IPS-20b (cell line): ENCODE results near the gene SNCAIP.

Source experiments
- H3K27ac ChIP-seq: one replicate; pipeline ENCODE4 v1.5.1; 2013; ENCODE audit warnings: low read length
- H3K27me3 ChIP-seq: 2 replicates; pipeline ENCODE4 v1.6.1; 2013; ENCODE audit warnings: mild to moderate bottlenecking, low read length, inconsistent platforms; ENCODE audit not compliant: insufficient read depth
- H3K36me3 ChIP-seq: 2 replicates; pipeline ENCODE4 v1.6.1; 2013; ENCODE audit warnings: low read depth, mild to moderate bottlenecking, inconsistent platforms, low read length, moderate library complexity; ENCODE audit not compliant: insufficient read depth
- H3K4me1 ChIP-seq: 2 replicates; pipeline ENCODE4 v1.6.1; 2013; ENCODE audit warnings: mild to moderate bottlenecking, control low read depth, inconsistent platforms, low read length, moderate library complexity; ENCODE audit not compliant: insufficient read depth
- H3K4me3 ChIP-seq: 2 replicates; pipeline ENCODE4 v1.5.1; 2013; ENCODE audit warnings: mild to moderate bottlenecking, low read length, inconsistent platforms
- H3K9ac ChIP-seq: 2 replicates; pipeline ENCODE4 v1.6.1; 2013; ENCODE audit warnings: low read depth, mild to moderate bottlenecking, inconsistent platforms, low read length, moderate library complexity
- H3K9me3 ChIP-seq: 2 replicates; pipeline ENCODE4 v1.6.1; 2013; ENCODE audit warnings: mild to moderate bottlenecking, low read depth, low read length, inconsistent platforms; ENCODE audit not compliant: insufficient read depth

The SNCAIP gene

DNA sequence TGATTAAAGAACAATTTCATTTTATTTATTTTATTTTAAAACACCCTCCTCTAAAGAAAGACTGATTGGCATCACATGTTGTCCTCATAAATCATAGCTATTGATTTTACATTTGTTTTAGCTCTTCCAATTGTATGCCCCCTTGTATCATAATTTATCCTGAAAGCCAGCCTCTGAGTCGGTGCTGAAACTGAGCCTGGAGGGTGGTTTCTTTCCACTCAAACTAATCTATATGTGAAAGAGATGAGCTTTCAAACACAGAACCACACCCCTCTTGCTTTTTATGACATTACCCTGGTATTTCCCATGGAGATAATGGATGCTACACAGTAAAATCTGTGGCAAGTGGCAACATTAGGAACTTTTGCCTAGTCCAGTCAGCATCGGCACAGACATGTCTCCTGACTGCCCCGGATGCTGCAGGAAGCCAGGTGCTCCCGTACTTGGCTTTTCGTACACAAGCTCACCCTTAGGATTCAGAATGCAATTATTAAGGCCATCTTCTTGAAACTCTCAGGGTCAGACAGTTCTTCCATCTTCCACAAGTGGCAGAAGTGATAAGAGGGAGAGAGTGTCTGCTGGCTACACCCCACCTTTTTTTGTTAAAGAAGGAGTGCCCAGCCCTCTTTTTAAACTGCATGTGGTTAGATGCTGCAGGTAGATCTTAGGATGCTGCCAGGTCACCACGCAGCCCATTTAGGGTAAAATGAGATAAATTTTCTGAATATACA, 91.1 kb downstream of the SNCAIP start:
- H3K9me3 ChIP-seq, result no peaks in the 10 kb centered on the region
- H3K27ac ChIP-seq, result no peak overlapping the region
- no peak overlapping the region for H3K9ac ChIP-seq
- no peak overlapping the region for H3K4me3 ChIP-seq
- no peaks in the 10 kb centered on the region; the same call in 1 of the 2 replicates for H3K4me1 ChIP-seq
- H3K27me3 ChIP-seq, result no peaks in the 10 kb centered on the region
- H3K36me3 ChIP-seq, result no peaks in the 10 kb centered on the region

DNA sequence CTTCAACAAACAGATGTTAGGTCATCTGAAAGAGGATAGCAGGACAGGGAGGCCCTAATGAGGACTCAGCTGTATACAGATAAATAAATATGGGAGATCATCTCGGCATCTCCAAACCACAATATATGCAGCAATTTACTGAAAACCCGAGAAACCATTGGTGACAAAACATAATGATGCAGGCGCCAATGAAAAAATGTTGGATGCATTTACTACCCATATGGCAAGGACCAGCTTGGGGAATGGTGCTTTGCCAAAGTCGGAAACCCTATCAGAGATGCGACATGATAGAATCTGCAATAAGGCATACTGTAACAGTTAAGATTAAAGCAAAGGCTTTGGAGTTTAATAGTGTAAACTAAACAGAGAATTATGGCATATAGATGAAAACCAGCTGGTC, 92.0 kb downstream of the SNCAIP start:
- Histone ChIP-seq H3K9me3 (no peaks in the 10 kb centered on the region), H3K9ac (no peak overlapping the region), H3K4me3 (no peak overlapping the region), H3K27ac (no peak overlapping the region), H3K36me3 (no peaks in the 10 kb centered on the region), H3K27me3 (no peaks in the 10 kb centered on the region), H3K4me1 (no peaks in the 10 kb centered on the region; the same call in 1 of the 2 replicates)

DNA sequence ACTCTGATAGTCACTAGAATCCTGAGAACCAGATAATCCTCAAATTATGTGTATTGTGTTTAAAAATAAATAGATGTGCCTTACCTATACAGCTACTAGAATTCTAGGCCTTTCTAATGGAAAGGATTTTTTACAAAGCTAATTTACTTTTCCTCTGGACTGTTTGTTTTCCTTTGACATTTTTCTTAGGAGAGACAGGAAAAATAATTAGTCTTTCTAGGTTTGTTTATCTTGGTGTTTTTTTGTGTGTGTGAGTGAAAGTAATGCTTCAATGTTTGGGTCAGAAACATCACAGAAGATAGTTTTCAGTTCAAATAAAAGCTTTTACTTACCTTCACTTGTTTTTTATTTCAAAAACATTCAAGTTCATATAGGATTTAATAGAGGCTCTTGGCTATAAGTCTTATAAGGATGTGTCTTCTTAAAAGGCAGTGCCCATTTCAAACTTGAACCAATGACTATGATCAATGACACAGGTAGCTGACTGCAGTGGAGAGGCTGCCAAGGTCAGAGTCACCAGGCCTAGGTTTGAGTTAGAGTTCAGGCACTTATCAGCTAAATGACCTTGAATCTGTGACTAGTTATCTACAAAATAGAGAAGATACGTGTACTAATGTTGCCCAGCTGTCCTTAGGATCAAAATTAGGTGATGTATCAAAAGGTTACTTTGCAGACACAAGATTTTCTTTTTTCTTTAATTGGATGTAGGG, 92.8 kb downstream of the SNCAIP start:
- Histone ChIP-seq H3K4me1 (no peaks in the 10 kb centered on the region; the same call in 1 of the 2 replicates), H3K36me3 (no peaks in the 10 kb centered on the region), H3K9ac (no peak overlapping the region), H3K27me3 (no peaks in the 10 kb centered on the region), H3K9me3 (no peaks in the 10 kb centered on the region), H3K27ac (no peak overlapping the region), H3K4me3 (no peak overlapping the region)

DNA sequence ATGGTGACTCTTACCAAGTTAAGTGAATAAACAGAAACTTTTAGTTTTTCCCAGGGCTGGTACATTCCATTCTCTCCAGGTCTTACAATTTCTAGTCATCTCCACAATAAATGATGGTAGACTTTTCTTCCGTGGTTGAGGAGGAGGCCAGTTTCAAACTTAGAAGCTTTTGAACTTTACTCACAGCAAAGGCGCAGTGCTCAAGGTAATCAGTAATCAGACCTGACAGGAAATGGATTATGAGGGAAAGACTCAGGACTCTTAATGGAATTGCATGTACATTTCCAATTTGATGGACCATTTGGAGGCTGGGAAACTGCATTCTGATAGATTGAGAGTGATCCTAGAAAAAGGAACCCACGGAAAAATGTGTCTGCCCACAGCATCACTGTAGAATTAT, 93.7 kb downstream of the SNCAIP start:
- Histone ChIP-seq H3K36me3 (no peaks in the 10 kb centered on the region), H3K27ac (no peak overlapping the region), H3K9ac (no peak overlapping the region), H3K4me1 (no peaks in the 10 kb centered on the region; the same call in 1 of the 2 replicates), H3K4me3 (no peak overlapping the region), H3K9me3 (no peaks in the 10 kb centered on the region), H3K27me3 (no peaks in the 10 kb centered on the region)

DNA sequence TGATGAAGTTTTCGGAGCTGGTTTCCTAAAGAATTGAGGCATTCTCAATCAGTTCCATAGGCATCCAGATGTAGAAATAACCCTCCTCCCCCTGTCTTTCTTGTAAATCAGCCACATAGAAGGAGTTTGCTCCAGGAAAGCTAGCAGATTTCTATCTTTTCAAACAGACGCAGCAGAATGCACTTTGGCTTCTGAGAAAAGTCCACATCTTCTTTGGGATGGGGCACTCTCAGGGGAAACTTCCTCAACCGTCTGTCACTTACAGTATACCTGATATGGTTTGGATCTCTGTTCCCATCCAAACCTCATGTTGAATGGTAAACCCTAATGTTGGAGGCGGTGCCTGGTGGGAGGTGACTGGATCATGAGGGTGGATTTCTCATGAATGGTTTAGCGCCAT, 94.1 kb downstream of the SNCAIP start:
- Histone ChIP-seq H3K36me3 (no peaks in the 10 kb centered on the region), H3K27me3 (no peaks in the 10 kb centered on the region), H3K27ac (no peak overlapping the region), H3K9me3 (no peaks in the 10 kb centered on the region), H3K4me1 (no peaks in the 10 kb centered on the region; the same call in 1 of the 2 replicates), H3K4me3 (no peak overlapping the region), H3K9ac (no peak overlapping the region)

DNA sequence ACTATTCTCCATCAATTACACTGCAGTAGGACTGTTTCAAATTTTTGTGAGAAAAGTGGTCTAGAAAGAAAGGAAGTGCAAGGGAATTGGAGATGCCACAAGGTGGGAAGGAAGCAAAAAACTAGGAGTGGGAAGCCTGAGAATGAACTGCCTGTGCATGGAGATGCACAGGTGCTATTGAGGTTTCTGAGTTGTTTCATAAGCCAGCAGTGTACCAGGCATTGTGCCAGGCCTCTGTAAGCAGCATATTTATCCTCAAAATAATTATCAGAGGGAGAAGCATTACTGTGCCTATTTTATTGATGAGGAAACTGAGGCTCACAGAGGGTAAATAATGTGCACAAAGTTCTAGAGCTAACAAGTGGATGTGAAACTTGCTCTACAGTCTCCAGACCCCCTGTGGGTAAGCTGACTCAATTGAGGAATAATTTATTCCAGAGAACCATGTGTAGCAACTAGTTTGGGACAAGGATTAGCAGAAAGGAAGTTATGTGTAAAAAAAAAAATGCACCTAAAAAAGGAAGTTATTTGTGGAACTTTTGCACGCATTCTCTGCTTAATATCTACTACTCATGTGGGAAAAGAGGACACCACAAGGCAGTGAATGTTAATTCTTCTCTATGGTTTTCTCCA, 96.7 kb downstream of the SNCAIP start:
- H3K27me3 ChIP-seq, result no peaks in the 10 kb centered on the region

DNA sequence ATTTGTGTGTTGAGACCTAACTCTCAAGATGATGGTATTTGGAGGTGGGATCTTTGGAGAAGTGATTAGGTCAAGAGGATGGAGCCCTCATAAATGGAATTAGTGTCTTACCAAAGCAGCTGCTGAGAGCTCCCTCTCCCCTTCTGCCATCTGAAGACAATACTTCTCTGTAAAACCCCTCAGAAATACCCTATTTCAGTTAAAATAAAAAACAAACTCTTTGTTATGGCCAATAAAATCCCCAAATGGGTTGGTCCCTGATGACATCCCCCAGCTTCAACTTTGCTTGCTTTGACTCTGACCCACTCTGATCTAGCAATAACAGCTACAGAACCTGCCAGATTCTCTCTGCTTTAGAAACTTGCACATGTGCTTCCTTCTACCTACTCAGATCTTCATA, 100.9 kb downstream of the SNCAIP start:
- H3K9me3 ChIP-seq, result no peaks in the 10 kb centered on the region
- no peak overlapping the region for H3K9ac ChIP-seq
- no peaks in the 10 kb centered on the region for H3K36me3 ChIP-seq
- no peaks in the 10 kb centered on the region for H3K27me3 ChIP-seq
- H3K27ac ChIP-seq, result no peak overlapping the region
- no peak overlapping the region for H3K4me3 ChIP-seq
- peaks cover 4% of the 10 kb centered on the region for H3K4me1 ChIP-seq

More for the DNA sequence above, 96.7 kb downstream of the SNCAIP start:
- Histone ChIP-seq H3K36me3 (no peaks in the 10 kb centered on the region), H3K4me3 (no peak overlapping the region), H3K9me3 (no peaks in the 10 kb centered on the region), H3K9ac (no peak overlapping the region), H3K4me1 (no peaks in the 10 kb centered on the region), H3K27ac (no peak overlapping the region)

DNA sequence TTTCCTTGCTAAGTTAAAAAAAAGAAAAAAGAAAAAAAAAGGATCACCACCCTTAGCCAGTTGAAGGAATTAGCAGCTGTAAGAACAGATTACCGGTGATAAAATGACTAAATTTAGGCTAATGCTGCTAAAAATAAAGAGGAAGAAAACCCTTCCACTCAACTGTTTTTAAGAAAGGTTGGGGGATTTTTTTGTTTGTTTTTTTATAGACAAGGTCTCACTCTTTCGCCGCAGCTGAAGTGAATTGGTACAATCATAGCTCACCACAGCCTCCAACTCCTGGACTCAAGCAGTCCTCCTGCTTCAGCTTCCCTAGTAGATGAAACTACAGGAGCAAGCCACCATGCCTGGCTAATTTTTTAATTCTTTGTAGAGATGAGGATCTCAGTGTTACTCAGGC, 101.7 kb downstream of the SNCAIP start:
- no peak overlapping the region for H3K27ac ChIP-seq
- H3K36me3 ChIP-seq, result no peaks in the 10 kb centered on the region
- no peaks in the 10 kb centered on the region for H3K27me3 ChIP-seq
- H3K9ac ChIP-seq, result no peak overlapping the region
- H3K4me1 ChIP-seq, result peaks cover 4% of the 10 kb centered on the region
- no peak overlapping the region for H3K4me3 ChIP-seq
- H3K9me3 ChIP-seq, result no peaks in the 10 kb centered on the region

DNA sequence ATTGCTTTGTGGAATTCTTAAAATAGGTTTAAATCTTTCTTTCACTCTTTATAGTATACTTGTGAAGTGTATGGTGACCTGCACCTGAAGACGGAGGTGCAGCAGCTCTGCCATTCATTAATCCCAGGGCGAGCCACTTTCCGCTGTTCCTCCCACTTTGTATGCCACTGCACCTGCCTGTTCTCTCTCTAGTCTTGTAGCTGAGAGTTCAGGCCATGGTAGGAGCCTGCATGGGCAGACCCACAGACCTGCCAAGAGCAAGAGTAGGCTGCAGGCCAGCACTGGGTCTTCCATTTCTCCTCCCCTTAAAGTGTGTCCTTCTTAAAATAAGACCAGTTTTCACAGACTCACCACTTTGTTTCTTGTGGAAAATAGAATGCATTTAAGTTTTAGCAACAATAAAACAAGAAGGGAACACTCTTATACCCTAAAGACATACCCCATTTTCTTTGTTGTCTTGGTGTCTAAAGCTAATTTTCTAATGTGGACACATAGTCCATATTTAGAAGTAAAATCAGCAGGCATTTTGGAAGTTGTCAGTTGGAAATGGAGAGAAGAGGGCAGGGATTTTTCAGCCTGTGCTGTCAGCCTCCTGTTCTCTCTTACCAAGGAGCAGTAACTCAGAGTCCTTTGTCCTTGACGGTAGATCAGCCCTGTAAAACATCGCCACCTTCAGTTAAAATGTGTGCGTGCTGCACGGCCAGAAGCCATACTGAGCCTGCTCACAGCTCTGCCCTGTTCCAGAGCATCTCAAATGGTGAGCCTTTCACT, 103.2 kb downstream of the SNCAIP start:
- Histone ChIP-seq H3K4me3 (no peak overlapping the region), H3K27ac (no peak overlapping the region), H3K9ac (no peak overlapping the region), H3K9me3 (no peaks in the 10 kb centered on the region), H3K4me1 (peaks cover 4% of the 10 kb centered on the region), H3K27me3 (no peaks in the 10 kb centered on the region), H3K36me3 (no peaks in the 10 kb centered on the region)

DNA sequence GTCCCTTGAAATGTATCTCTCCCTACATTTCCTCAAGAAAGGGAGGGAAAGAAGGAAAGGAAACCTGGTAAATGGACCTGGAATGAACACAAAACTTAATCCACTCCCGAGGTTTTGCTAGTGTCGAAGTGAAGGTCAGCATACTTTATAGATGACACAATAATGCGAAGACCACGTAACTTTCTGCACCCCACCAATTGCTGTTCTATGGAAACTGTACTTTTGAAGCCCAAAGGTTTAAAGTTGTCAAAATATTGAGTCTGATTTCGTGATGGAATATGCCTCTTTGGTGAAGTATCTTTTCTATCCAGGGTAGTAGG, 103.7 kb downstream of the SNCAIP start:
- Histone ChIP-seq H3K27me3 (no peaks in the 10 kb centered on the region), H3K4me1 (peaks cover 4% of the 10 kb centered on the region), H3K9ac (no peak overlapping the region), H3K9me3 (no peaks in the 10 kb centered on the region), H3K4me3 (no peak overlapping the region), H3K27ac (no peak overlapping the region), H3K36me3 (no peaks in the 10 kb centered on the region)

DNA sequence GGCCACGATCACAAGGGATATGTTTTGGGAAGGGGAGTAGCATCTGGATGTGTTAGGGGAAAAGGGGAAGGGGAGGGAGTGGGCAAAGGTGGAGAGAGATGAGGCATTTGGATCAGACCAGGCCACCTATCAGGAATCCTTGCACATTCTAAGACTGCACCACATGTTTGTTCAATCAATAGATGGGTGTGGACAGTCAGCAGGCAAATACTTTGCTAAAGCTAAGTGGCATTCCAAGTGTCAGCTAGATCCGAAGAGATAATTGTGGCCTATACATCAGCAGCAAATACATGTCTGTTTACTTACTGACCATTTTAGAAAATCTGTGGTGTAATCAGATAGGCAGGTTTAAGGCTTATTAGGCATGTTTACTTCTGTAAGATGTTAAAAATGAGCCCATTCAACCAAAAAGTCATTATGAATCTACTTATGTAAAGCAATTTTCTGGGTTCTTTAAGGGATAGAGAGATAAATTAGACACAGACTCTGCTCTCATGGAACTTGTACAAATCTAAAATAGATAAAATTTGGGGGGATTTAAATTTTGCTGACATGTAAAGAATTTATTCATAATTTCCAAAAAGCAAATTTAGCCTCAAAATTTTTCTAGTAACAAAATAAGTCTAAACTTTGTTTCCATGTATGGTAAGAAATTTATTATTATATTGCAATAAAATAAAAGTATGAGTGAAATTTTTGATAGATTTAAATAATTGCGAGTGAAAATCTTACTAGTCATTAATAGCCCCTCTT, 107.3 kb downstream of the SNCAIP start:
- H3K27ac ChIP-seq, result no peak overlapping the region
- H3K27me3 ChIP-seq, result no peaks in the 10 kb centered on the region
- no peak overlapping the region for H3K4me3 ChIP-seq
- H3K36me3 ChIP-seq, result no peaks in the 10 kb centered on the region
- H3K9ac ChIP-seq, result no peak overlapping the region
- H3K9me3 ChIP-seq, result no peaks in the 10 kb centered on the region
- H3K4me1 ChIP-seq, result peaks cover 12% of the 10 kb centered on the region
